Tongue (tissue), 2 donors: ENCODE results near the gene ZC3H12D. TPM values are rescaled to one million over a fixed set of nuclear protein-coding genes. Genes with fewer than 3 reads are reported as not detected.

Source experiments
- DNase-seq: peaks from one replicate; pipeline ENCODE4 v3.0.0-alpha.2; 2015
- total RNA-seq: library from RNA; depleted of rRNA; stranded (reverse); fragments of >200 nt; gene quantifications from one replicate; pipeline ENCODE4 v1.2.3, GENCODE V29; 2014

Gene ZC3H12D
- total RNA-seq, 1 donor from 2014 or later = 0.72 TPM

DNA sequence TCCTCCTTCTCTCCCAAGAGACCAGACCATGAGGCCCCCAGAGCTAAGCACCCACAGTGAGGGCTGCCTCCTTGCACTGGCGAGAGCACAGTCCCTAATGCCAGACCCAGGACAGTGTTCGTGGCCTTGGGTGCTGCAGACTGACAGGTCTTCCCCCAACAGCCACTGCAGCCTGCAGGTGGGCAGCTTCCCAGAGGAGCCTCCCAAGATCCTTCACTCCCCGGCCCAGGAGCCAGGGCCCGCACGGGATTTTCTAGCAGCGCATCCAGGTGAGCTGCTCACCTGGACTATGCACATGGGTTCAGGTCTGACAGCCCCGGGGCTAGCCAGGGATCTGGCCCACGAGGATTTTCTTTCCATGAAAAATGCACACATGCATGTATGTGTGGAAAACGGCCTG, 43.1 kb downstream of the ZC3H12D start:
- no peak for DNase-seq

DNA sequence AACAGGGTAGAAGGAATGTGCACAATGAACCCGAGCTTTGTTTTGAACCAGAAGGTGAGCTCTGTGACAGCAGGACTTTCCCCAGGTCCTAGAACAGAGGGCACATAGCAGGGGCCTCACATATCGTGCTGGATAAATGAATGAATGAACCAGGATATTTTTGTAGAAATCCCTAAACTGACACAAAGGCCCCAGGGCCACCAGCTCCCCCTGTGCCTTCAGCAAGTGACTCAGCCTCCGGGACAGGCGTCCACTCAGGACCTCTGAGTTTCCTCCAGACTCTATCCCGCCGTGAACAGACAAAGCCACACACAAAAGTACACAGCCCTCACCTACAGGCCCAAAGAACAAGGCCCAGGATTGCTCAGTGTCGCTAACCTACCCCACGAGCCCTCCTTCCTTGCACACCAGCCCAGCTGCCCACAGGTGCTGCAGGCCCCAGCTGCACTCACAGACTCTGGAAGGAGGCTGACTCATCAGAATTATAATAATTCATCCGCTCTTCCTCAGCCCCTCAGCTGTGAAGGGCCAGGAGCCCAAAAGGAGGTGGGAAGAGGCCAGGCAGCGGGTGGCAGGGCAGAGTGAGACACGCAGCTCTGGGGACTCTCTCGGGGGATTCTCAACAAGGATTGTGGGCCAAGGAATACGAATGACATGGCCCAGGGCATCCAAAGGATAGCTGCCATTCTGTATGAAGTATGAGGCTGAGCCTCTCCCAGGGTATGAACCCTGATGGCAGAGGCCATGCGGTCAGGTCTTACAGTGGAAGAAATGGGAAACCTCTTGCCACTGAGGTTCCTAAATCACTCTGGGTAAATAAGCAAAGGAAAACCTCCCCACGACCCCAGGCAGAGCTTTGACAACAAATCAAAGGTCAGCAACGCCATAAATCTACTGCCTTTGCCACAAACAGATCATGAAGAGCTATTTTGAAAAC, 43.8 kb downstream of the ZC3H12D start:
- DNase-seq = no peak

- DNase-seq = no peak
These were observed 45.2 kb downstream of the ZC3H12D start for GRCh38 chr6:149439626-149440025.

GRCh38 chr6:149438855-149439254, 46.0 kb downstream of the ZC3H12D start:
- no peak for DNase-seq

- DNase-seq = no peak
These were observed 47.6 kb downstream of the ZC3H12D start for GRCh38 chr6:149437212-149437611.

DNA sequence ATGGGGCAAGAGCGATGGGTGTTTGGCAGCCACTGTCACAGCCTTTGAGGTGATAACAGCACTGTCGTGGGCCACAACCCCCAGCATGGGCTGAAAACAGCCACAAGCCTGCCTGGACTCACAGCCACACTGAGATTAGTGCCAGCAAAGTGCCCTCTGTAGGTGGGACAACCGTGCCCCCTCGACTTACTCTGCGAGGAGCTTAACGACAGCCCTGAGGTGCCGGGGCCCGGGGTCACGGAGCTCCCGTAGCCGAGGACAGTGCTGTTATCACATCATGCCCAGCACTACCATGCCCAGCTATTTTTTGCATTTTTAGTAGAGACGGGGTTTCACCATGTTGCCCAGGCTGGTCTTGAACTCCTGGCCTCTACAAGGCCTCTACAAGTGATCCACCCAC, 48.2 kb downstream of the ZC3H12D start:
- DNase-seq = no peak

DNA sequence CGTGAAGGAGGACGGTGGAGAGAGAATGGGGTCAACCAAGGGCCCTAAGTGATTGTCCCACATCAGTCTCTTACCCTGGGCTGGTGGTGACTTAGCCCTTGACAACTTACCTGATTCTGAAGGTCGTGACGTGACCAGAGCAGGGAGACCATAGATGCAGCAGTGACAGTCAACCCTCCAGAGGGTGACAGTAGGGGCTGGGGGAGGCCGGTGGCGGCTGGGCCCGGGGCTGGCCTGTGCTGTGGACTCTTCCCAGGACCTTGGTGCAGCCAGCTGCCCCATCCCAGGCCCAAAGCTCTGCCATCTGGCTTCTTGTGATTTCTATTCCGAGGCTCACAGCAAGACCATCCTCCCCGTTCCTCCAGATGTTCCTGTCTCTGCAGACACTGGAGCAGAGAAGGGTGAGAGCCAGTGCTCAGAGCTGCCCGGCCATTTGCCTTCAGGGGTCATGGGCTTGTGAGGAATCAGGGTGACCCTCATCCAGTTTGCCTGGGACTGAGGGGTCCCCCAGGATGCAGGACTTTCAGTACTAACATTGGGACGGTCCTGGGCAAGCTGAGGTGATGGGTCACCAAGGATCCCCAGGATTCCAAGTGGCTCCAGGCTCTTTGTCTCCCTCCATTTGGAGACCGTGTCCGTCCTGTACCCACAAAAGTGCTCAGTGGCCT, 48.8 kb downstream of the ZC3H12D start:
- DNase-seq = no peak

DNA sequence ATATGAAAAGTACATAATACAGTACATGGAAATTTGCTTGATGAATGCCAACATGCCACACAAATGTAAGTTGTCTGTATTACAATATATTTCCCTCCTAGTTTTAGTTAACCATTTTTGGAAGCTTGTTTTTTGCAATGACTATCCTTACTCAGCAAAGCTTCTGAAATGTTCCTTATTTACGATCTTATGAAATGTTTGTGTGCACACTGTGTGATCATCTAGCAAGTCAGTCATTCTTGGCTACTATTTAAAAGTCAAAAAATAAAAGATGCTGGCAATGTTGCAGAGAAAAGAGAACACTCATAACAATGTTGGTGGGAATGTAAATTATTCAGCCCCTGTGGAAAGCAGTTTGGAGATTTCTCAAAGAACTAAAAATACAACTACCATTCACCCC, 50.9 kb downstream of the ZC3H12D start:
- DNase-seq = no peak

DNA sequence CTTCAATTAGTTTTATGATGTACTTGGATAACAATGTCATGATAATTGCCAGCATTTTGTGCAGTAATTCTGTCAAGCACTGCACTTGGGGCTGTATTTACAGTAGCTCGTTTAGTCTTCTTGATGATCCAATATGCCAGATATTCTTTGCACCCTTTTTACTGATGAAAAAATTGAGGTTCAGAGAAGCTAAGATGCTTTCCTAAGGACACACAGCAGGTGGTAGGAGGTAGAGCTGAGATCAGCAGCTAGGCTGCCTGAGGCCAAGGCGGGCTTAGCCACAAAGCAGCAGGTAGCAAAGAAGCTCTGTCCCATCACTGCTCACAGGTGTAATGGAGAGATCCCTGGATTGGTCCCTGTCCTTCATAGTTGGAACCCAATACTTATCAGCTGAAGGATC, 51.4 kb downstream of the ZC3H12D start:
- DNase-seq = no peak

GRCh38 chr6:149431905-149432775, 52.7 kb downstream of the ZC3H12D start:
- DNase-seq = peak; percentile 93

DNA sequence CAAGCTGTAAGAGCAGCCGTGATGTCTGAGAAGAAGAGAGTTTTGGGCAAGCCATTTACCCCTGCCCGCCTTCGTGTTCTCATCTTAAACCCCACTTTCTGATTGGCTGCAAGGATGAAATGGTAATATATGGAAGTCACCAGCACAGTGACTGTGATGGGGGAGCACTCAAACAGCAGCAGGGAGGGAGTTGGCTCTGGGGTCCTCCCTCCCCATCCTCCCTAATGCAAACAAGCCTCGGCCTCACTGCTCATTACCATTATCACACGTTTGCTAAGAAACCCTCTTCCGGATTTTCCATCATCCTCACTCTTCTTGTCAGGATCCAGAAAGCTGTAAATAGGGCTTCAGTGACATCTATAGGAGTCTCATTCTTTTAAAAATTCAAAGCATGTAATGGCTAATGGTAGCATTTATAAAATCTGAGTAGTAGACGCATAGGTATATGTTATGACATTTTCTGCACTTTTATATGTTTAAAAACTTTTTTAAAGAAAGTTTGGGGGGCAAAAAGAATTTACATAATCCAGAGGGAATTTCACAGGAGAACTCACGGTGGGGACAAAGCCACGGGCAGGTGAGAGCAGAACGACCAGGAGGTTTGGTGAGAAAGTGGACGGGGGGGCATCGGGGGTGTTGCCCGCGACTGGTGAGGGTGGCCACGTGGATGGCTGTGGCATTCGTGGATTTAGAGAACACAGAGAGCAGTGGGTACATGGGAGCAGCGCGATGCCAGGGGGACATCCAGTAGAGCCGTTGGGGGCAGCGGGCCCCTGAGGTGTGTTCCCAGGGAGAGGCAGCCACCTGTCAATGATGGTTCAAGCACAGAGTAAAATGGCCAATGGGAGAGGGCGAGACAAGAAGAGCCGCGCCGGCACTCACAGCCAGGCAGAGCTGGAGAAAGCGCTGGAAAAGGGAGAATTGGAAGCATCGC, 55.1 kb downstream of the ZC3H12D start:
- no peak for DNase-seq

DNA sequence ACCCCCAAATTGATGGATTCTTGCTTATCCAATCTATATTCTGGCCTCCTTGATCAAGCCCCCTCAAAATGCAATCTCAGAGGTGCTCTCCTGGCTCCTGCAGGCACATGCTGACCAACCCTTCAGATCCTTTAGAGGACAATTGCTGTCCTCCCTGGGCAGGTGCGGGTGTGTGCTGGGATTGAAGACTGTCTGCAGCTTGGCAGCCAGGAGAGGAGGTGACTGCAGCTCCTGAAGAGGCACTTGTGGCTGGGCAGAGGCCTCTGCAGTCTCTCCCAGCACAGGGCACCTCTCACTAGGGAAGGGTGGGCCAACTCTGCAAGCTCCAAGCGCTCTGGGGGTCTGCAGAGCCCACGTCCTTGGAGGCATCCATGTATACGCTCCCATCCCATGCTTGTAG, 56.2 kb downstream of the ZC3H12D start:
- no peak for DNase-seq

DNA sequence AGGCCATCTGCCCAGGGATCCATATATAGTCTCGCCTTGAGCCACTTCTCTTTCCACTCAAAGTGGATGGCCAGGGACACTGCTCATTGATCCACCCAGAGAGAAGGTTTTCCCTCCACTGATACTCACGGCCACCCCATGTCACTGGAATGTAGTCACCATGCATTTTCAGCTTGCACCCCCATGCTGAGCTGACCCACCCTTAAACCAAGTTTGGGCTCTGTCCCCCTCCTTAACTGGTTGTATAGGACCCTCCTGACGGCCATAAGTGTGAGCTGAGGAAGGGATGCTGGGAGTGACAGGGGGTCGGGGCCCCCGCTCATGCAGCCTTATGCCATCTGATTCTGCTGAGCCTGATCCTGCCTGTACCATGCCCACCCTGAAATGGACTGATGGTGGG, 59.1 kb downstream of the ZC3H12D start:
- DNase-seq = no peak

GRCh38 chr6:149425224-149425623, 59.6 kb downstream of the ZC3H12D start:
- no peak for DNase-seq

GRCh38 chr6:149423964-149424440, 60.8 kb downstream of the ZC3H12D start:
- no peak for DNase-seq

GRCh38 chr6:149422581-149422980, 62.2 kb downstream of the ZC3H12D start:
- no peak for DNase-seq

GRCh38 chr6:149421132-149421531, 63.7 kb downstream of the ZC3H12D start:
- no peak for DNase-seq

- no peak for DNase-seq
These were observed 65.0 kb downstream of the ZC3H12D start for GRCh38 chr6:149419696-149420404.

GRCh38 chr6:149414821-149415220, 70.0 kb downstream of the ZC3H12D start:
- DNase-seq = no peak

- DNase-seq = no peak
These were observed 70.8 kb downstream of the ZC3H12D start for GRCh38 chr6:149414009-149414408.

DNA sequence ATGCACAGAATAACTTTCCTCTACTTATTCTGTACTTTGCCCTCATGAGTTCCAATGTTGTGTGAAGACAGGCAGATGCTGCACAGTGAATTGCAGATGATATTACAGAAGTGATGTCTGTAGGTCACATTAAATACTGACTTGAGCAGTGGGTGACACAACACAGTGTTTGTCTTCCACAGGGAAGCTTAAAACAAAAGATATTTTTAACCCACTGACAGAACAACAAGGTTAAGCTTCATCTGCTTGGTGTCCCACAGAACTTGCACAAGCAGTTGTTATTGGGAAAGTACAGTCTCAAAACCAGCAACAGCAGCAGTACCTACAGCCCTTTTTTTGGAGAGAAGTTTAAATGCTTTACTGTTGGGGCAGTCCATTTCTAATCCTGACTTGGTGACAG, 74.3 kb downstream of the ZC3H12D start:
- no peak for DNase-seq
